Panc1 (cell line): ENCODE data around the gene SYNC. TPM values are rescaled to one million over a fixed set of nuclear protein-coding genes. Genes with fewer than 3 reads are reported as not detected.
A peak's percentile ranks its signal among the peaks of the same experiment; 100 is the strongest.

Experiments used
- ATAC-seq: fragments of 200-7000 bp; cut with Tn5 transposase; 2 replicates; pipeline ENCODE4 v1.9.1; 2020; ENCODE audit warnings: mild to moderate bottlenecking, moderate library complexity
- BruUV-seq: library from RNA; stranded (reverse); fragments of 400-500 nt; replicated peaks from 2 replicates; lab custom pipeline; 2021; lab: Mats Ljungman, UMichigan
- CTCF ChIA-PET: fragments of 300-600 bp; sonication (Branson Sonifier 250); formaldehyde crosslinking; loops from one replicate; lab custom pipeline; 2022; ENCODE audit warnings: antibody characterized with exemption; lab: Charles Lee
- POLR2A ChIA-PET: fragments of 300-600 bp; sonication (Branson Sonifier 250); formaldehyde crosslinking; loops from one replicate; lab custom pipeline; 2022; ENCODE audit warnings: antibody characterized with exemption; lab: Charles Lee
- DNase-seq: peaks from one replicate; pipeline ENCODE4 v3.0.0-alpha.2; 2010; ENCODE audit warnings: low read depth, low spot score
- H3K27ac ChIP-seq: 2 replicates; pipeline ENCODE4 v1.5.1; 2011; ENCODE audit warnings: mild to moderate bottlenecking, low read length, inconsistent platforms
- H3K27me3 ChIP-seq: fragments of 200-500 bp; sonication (Bioruptor generic); 2 replicates; pipeline ENCODE4 v1.6.0; 2014; ENCODE audit warnings: low read length, inconsistent platforms; ENCODE audit not compliant: control insufficient read depth, insufficient read depth
- H3K36me3 ChIP-seq: fragments of 200-500 bp; sonication (Bioruptor generic); 2 replicates; pipeline ENCODE4 v1.5.1; 2014; ENCODE audit warnings: inconsistent platforms, mild to moderate bottlenecking, low read length, moderate library complexity; ENCODE audit not compliant: control insufficient read depth, insufficient read depth
- H3K4me1 ChIP-seq: 2 replicates; pipeline ENCODE4 v1.5.1; 2011; ENCODE audit warnings: inconsistent platforms, mild to moderate bottlenecking, low read length, moderate library complexity; ENCODE audit not compliant: control insufficient read depth, insufficient read depth
- H3K4me3 ChIP-seq, 2 experiments: 2 replicates each; pipeline ENCODE4 v1.5.1; 2011 to 2012; ENCODE audit warnings: low read depth in 2 of 2, low read length in 2 of 2, mild to moderate bottlenecking in 2 of 2, inconsistent platforms in 1 of 2, moderate library complexity in 1 of 2
- H3K9me3 ChIP-seq: fragments of 200-500 bp; sonication (Bioruptor generic); 2 replicates; pipeline ENCODE4 v1.5.1; 2014; ENCODE audit warnings: low read depth, mild to moderate bottlenecking, inconsistent platforms, low read length, moderate library complexity; ENCODE audit not compliant: control insufficient read depth, insufficient read depth
- CTCF ChIP-seq: fragments of 450-650 bp; IDR thresholded peaks from 2 replicates; pipeline ENCODE4 v1.5.1; 2017; ENCODE audit warnings: mild to moderate bottlenecking
- POLR2AphosphoS5 ChIP-seq: IDR thresholded peaks from 2 replicates; pipeline ENCODE4 v1.6.1; 2012; ENCODE audit warnings: mild to moderate bottlenecking, low read depth, low read length, moderate library complexity
- REST ChIP-seq, 2 experiments: IDR thresholded peaks; 2 replicates each; pipeline ENCODE4 v1.6.1; 2011 to 2012; ENCODE audit warnings: low read depth in 2 of 2, control low read depth in 1 of 2, low read length in 1 of 2, mild to moderate bottlenecking in 1 of 2, moderate library complexity in 1 of 2; ENCODE audit not compliant: insufficient read depth in 1 of 2
- SIN3A ChIP-seq: IDR thresholded peaks from 2 replicates; pipeline ENCODE4 v1.6.1; 2012; ENCODE audit warnings: low read depth, mild to moderate bottlenecking, low read length, moderate library complexity, borderline replicate concordance; ENCODE audit not compliant: insufficient read depth
- TCF7L2 ChIP-seq: IDR thresholded peaks from 2 replicates; pipeline ENCODE4 v1.6.1; 2011; ENCODE audit warnings: mild to moderate bottlenecking, low read depth, low read length, inconsistent platforms
- in situ Hi-C: cut with HindIII; loops from 2 replicates; pipeline ENCODE4 v1.10.0; 2016; ENCODE audit warnings: low sequenced_read_pairs, low pct_unique_long_range_greater_than_20kb
- intact Hi-C: fragments of 100-400 bp; cut with micrococcal nuclease; formaldehyde crosslinking; loops from one replicate; pipeline ENCODE4 v1.10.0; 2022; ENCODE audit not compliant: unreplicated experiment
- total RNA-seq: library from RNA; stranded (reverse); gene quantifications from one replicate; pipeline ENCODE4 v1.2.1, GENCODE V29; 2021; ENCODE audit not compliant: unreplicated experiment

The SYNC gene
- total RNA-seq, 1 experiment from 2014 or later, result 1.3 TPM

DNA sequence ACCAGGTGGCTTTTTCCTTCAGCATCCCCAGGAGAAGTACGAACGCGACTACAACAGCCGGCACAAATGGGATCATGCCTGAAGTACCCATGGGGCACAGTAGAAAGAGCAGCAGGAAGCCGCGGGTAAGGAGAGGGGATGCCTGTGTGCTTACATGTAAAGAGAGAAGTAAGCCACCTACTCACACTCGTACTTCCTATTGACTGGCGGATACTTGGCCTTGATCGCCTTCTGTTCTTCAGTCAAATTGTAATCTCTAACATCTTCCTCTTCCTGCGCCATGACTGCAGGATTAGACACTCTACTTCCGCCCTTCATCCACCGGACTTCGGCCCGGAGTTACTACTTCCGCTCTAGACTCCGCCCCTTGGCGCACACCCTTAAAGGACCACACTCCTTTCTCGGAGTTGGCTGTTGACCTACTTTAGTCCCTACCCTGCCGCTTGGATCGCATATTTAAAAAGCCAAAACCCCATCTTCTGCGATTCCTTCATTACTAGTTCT lies 52.3 kb downstream of the SYNC start, which contains the start of gene ZBTB8OS:
Gene ZBTB8OS (minus strand): TSS at position 303 of the 504 bp plus-strand sequence. CDS start 21 bp downstream, at position 282.
- ChIA-PET CTCF (interaction anchor here (1.1 kb wide), 1 partner anchor 130 kb away, joined by 4 read pairs; no protein-coding TSS in a partner anchor), POLR2A (interaction anchor here (0.6 kb wide), 2 partner anchors 21 to 49 kb away, joined by 4 to 5 read pairs; no protein-coding TSS in a partner anchor)
- in situ Hi-C loops, result no loop called here
- Histone ChIP-seq H3K27me3 (no peaks in the 10 kb centered on the region), H3K4me3 (peak within 1 kb of the TSS; percentile 93 to 100), H3K9me3 (no peaks in the 10 kb centered on the region), H3K4me1 (peaks cover 10% of the 10 kb centered on the region; the same call in 1 of the 2 replicates), H3K27ac (peak within 1 kb of the TSS; percentile 99), H3K36me3 (peaks cover 21% of the 10 kb centered on the region)
- intact Hi-C loops, result no loop called here
- ATAC-seq (peak; percentile 92), DNase-seq (peak; percentile 83)
- no TSS peak for BruUV-seq
- TF ChIP-seq SIN3A (no peak; the same call in 1 of the 2 replicates), POLR2AphosphoS5 (peak; percentile 78; the same call in 1 of the 2 replicates), CTCF (no peak), REST (IDR thresholded peaks at IDR 0.05; ENCODE audit: insufficient read depth in 1 of 2, low read depth in 2 of 2, low read length in 1 of 2) (no peak), TCF7L2 (no peak)

DNA sequence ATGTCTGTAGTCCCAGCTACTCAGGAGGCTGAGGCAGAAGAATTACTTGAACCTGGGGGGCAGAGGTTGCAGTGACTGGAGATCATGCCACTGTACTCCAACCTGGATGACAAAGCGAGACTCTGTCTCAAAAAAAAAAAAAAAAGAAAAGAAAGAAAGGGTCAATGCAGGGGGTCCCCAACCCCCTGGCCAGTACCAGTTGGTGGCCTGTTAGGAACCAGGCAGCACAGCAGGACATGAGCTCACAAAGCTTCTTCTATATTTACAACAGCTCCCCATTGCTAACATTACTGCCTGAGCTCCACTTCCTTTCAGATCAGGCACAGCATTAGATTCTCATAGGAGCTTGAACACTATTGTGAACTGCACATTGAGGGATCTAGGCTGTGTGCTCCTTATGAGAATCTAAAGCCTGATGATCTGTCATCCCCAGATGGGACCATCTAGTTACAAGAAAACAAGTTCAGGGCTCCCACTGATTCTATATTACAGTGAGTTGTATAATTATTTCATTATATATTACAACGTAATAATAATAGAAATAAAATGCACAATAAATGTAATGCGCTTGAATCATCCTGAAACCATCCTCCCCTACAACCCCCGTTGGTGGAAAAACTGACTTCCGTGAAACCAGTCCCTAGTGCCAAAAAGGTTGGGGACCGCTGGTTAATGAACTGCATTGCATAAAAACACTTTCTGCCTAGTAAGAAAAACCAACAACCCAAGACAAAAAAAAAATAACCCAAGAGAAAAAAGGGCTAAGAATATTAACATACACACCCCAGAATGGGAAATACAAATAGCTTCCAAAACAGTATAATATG lies 55.0 kb downstream of the SYNC start:
- intact Hi-C loops, result no loop called here
- BruUV-seq, result no TSS peak
- peaks cover 4% of the 10 kb centered on the region; the same call in 1 of the 2 replicates for H3K4me1 ChIP-seq
- ChIA-PET CTCF (interaction anchor here (0.6 kb wide), 1 partner anchor 106 kb away, joined by 4 read pairs; no protein-coding TSS in a partner anchor), POLR2A (no interaction called here)
- in situ Hi-C loops, result no loop called here
- no peak for DNase-seq
- H3K27ac ChIP-seq, result no peak overlapping the region
- H3K27me3 ChIP-seq, result no peaks in the 10 kb centered on the region
- H3K36me3 ChIP-seq, result peaks cover 6% of the 10 kb centered on the region
- no peak for ATAC-seq
- no peak for TF ChIP-seq REST (IDR thresholded peaks at IDR 0.05; ENCODE audit: insufficient read depth in 1 of 2, low read depth in 2 of 2, low read length in 1 of 2)
- no peak for TF ChIP-seq SIN3A
- TF ChIP-seq POLR2AphosphoS5, result no peak
- TF ChIP-seq CTCF, result no peak
- TF ChIP-seq TCF7L2, result no peak
- H3K9me3 ChIP-seq, result no peaks in the 10 kb centered on the region
- H3K4me3 ChIP-seq, result no peak overlapping the region
